ENCODE measurements around the gene PLAAT4. TPM values are rescaled to one million over a fixed set of nuclear protein-coding genes. Genes with fewer than 3 reads are reported as not detected.
"Not testable (repeated sequence)": the region's sequence is repeated elsewhere in the genome, so short reads cannot be mapped to it uniquely, and the experiment has no call there.

Gene PLAAT4
- total RNA-seq, 1 experiment from 2014 or later: 1.2 TPM

DNA sequence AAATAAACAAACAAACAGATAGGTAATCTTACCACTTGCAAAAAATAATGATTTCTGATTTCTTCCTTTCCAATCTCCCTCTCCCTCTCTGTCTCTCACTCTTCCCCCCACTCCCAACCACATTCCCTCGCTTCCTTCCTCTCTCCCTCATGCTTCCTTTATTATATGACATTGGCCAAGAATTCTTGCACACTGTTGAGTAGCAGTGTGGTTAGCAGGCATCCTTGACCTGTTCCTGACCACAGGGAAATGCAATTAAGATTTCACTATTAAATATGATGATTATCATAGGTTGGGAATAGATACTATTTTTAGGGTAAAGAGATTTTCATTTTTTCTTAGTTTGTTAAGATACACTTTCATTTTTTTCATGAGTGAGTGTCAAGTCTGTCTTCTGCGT lies 14.7 kb upstream of the PLAAT4 start:
- H3K4me1 Mint-ChIP-seq (ENCODE audit: low read depth, unreplicated experiment): peaks cover 18% of the 10 kb centered on the region
- intact Hi-C loops (cut with micrococcal nuclease; ENCODE audit: unreplicated experiment): no loop called here
- ChIA-PET POLR2A (no interaction called here), CTCF (no interaction called here)
- H3K4me3 ChIP-seq (ENCODE audit: low read depth, low read length): no peak overlapping the region
- TF ChIP-seq CTCF (IDR thresholded peaks at IDR 0.05; ENCODE audit: insufficient read depth in 1 of 2, low read depth in 1 of 2, low read length in 1 of 2, severe bottlenecking in 1 of 2, unreplicated experiment in 1 of 2): no peak
- DNase-seq: no peak
- no TSS peak for BruUV-seq (replicated peaks)
- no peaks in the 10 kb centered on the region for H3K27me3 ChIP-seq (replicated peaks; ENCODE audit: control insufficient read depth, insufficient read depth, low read length)
- H3K27me3 Mint-ChIP-seq (ENCODE audit: insufficient read depth, unreplicated experiment): no peaks in the 10 kb centered on the region
- peaks cover 36% of the 10 kb centered on the region for H3K9me3 ChIP-seq
- H3K36me3 Mint-ChIP-seq (ENCODE audit: insufficient read depth, unreplicated experiment): peaks cover 14% of the 10 kb centered on the region
- no peak overlapping the region for H3K27ac Mint-ChIP-seq (ENCODE audit: unreplicated experiment)
- H3K4me1 ChIP-seq: peaks cover 34% of the 10 kb centered on the region
- no peaks in the 10 kb centered on the region for H3K36me3 ChIP-seq (ENCODE audit: control insufficient read depth, insufficient read depth, low read length)
- H3K9me3 Mint-ChIP-seq (ENCODE audit: unreplicated experiment): peaks cover 46% of the 10 kb centered on the region
- no peak overlapping the region for H3K4me3 Mint-ChIP-seq (ENCODE audit: unreplicated experiment)

- Histone ChIP-seq H3K4me1 (peaks cover 40% of the 10 kb centered on the region), H3K4me3 (ENCODE audit: low read depth, low read length) (no peak overlapping the region), H3K27me3 (replicated peaks; ENCODE audit: control insufficient read depth, insufficient read depth, low read length) (no peaks in the 10 kb centered on the region), H3K36me3 (ENCODE audit: control insufficient read depth, insufficient read depth, low read length) (no peaks in the 10 kb centered on the region), H3K9me3 (peaks cover 36% of the 10 kb centered on the region)
- POLR2A ChIA-PET: no interaction called here
- peaks cover 23% of the 10 kb centered on the region for H3K4me1 Mint-ChIP-seq (ENCODE audit: low read depth, unreplicated experiment)
- peak overlapping the region; percentile 86 for H3K27ac Mint-ChIP-seq (ENCODE audit: unreplicated experiment)
- peaks cover 46% of the 10 kb centered on the region for H3K9me3 Mint-ChIP-seq (ENCODE audit: unreplicated experiment)
- H3K36me3 Mint-ChIP-seq (ENCODE audit: insufficient read depth, unreplicated experiment): peaks cover 24% of the 10 kb centered on the region
- DNase-seq: peak; percentile 60 to 82
- BruUV-seq (replicated peaks): no TSS peak
- intact Hi-C loops (cut with micrococcal nuclease; ENCODE audit: unreplicated experiment): no loop called here
- no peaks in the 10 kb centered on the region for H3K27me3 Mint-ChIP-seq (ENCODE audit: insufficient read depth, unreplicated experiment)
- CTCF ChIA-PET: interaction anchor here (0.9 kb wide), 1 partner anchor 777 kb away, joined by 3 read pairs; no protein-coding TSS in a partner anchor
- TF ChIP-seq CTCF (IDR thresholded peaks at IDR 0.05; ENCODE audit: insufficient read depth in 1 of 2, low read depth in 1 of 2, low read length in 1 of 2, severe bottlenecking in 1 of 2, unreplicated experiment in 1 of 2): no peak
- H3K4me3 Mint-ChIP-seq (ENCODE audit: unreplicated experiment): peak overlapping the region; percentile 23
These were observed 13.5 kb upstream of the PLAAT4 start for GRCh38 chr11:63523151-63523550.

DNA sequence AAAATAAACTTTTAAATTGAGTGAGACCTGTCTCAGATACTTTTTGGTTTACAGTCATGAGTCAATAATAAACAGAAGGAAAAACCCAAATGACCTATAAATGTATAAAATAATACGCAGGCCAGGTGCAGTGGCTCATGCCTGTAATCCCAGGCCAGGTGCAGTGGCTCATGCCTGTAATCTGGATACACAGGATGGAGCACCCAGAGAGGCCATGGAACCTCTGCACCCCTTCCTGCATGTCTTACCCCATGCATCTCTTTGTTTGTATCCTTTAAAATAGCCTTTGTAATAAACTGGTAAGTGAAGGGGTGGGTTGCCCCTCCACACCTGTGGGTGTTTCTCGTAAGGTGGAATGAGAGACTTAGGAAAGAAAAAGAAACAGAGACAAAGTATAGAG lies 8.9 kb upstream of the PLAAT4 start:
- Mint-ChIP-seq H3K36me3 (ENCODE audit: insufficient read depth, unreplicated experiment) (peaks cover 24% of the 10 kb centered on the region), H3K4me1 (ENCODE audit: low read depth, unreplicated experiment) (peaks cover 45% of the 10 kb centered on the region), H3K4me3 (ENCODE audit: unreplicated experiment) (peak overlapping the region; percentile 72), H3K27me3 (ENCODE audit: insufficient read depth, unreplicated experiment) (no peaks in the 10 kb centered on the region), H3K9me3 (ENCODE audit: unreplicated experiment) (peaks cover 12% of the 10 kb centered on the region), H3K27ac (ENCODE audit: unreplicated experiment) (peak overlapping the region; percentile 98)
- no peak for TF ChIP-seq CTCF (IDR thresholded peaks at IDR 0.05; ENCODE audit: insufficient read depth in 1 of 2, low read depth in 1 of 2, low read length in 1 of 2, severe bottlenecking in 1 of 2, unreplicated experiment in 1 of 2)
- peaks cover 61% of the 10 kb centered on the region for H3K4me1 ChIP-seq
- H3K27me3 ChIP-seq (replicated peaks; ENCODE audit: control insufficient read depth, insufficient read depth, low read length): no peaks in the 10 kb centered on the region
- H3K36me3 ChIP-seq (ENCODE audit: control insufficient read depth, insufficient read depth, low read length): no peaks in the 10 kb centered on the region
- H3K9me3 ChIP-seq: peaks cover 20% of the 10 kb centered on the region
- peak in 1 of 2 experiments; percentile 26 for DNase-seq
- peak overlapping the region; percentile 45 for H3K4me3 ChIP-seq (ENCODE audit: low read depth, low read length)
- intact Hi-C loops (cut with micrococcal nuclease; ENCODE audit: unreplicated experiment): loop anchor here (5.0 kb wide), 1 partner anchor 95 kb away; no protein-coding TSS in a partner anchor
- ChIA-PET CTCF (no interaction called here), POLR2A (no interaction called here)
- no TSS peak for BruUV-seq (replicated peaks)

GRCh38 chr11:63528156-63528555 lies 8.5 kb upstream of the PLAAT4 start:
- BruUV-seq (replicated peaks): TSS peak; percentile 29
- H3K27me3 ChIP-seq (replicated peaks; ENCODE audit: control insufficient read depth, insufficient read depth, low read length); H3K36me3 ChIP-seq (ENCODE audit: control insufficient read depth, insufficient read depth, low read length); H3K9me3 Mint-ChIP-seq (ENCODE audit: unreplicated experiment); POLR2A ChIA-PET; H3K27me3 Mint-ChIP-seq (ENCODE audit: insufficient read depth, unreplicated experiment); CTCF ChIA-PET: not testable (repeated sequence)
- Mint-ChIP-seq H3K27ac (ENCODE audit: unreplicated experiment) (peak overlapping the region; percentile 98), H3K36me3 (ENCODE audit: insufficient read depth, unreplicated experiment) (peaks cover 21% of the 10 kb centered on the region), H3K4me3 (ENCODE audit: unreplicated experiment) (peak overlapping the region; percentile 72), H3K4me1 (ENCODE audit: low read depth, unreplicated experiment) (peaks cover 44% of the 10 kb centered on the region)
- Histone ChIP-seq H3K4me1 (peaks cover 61% of the 10 kb centered on the region), H3K4me3 (ENCODE audit: low read depth, low read length) (peak overlapping the region; percentile 45), H3K9me3 (peaks cover 15% of the 10 kb centered on the region)
- DNase-seq: peak; percentile 73 to 84
- intact Hi-C loops (cut with micrococcal nuclease; ENCODE audit: unreplicated experiment): loop anchor here (5.0 kb wide), 1 partner anchor 94 kb away; no protein-coding TSS in a partner anchor

GRCh38 chr11:63528729-63529278 lies 7.8 kb upstream of the PLAAT4 start:
- peak overlapping the region; percentile 99 for H3K27ac Mint-ChIP-seq (ENCODE audit: unreplicated experiment)
- H3K9me3 ChIP-seq; H3K9me3 Mint-ChIP-seq (ENCODE audit: unreplicated experiment); H3K36me3 ChIP-seq (ENCODE audit: control insufficient read depth, insufficient read depth, low read length); H3K27me3 ChIP-seq (replicated peaks; ENCODE audit: control insufficient read depth, insufficient read depth, low read length); H3K27me3 Mint-ChIP-seq (ENCODE audit: insufficient read depth, unreplicated experiment); CTCF ChIA-PET: not testable (repeated sequence)
- BruUV-seq (replicated peaks): TSS peak; percentile 77
- peak overlapping the region; percentile 78 for H3K4me3 Mint-ChIP-seq (ENCODE audit: unreplicated experiment)
- peak in 1 of 2 experiments; percentile 30 for DNase-seq
- intact Hi-C loops (cut with micrococcal nuclease; ENCODE audit: unreplicated experiment): loop anchor here (5.0 kb wide), 1 partner anchor 93 kb away; no protein-coding TSS in a partner anchor
- H3K4me1 Mint-ChIP-seq (ENCODE audit: low read depth, unreplicated experiment): peaks cover 48% of the 10 kb centered on the region
- peaks cover 61% of the 10 kb centered on the region for H3K4me1 ChIP-seq
- POLR2A ChIA-PET: interaction anchor here (1.1 kb wide), 1 partner anchor 144 kb away, joined by 5 read pairs; no protein-coding TSS in a partner anchor
- peaks cover 14% of the 10 kb centered on the region for H3K36me3 Mint-ChIP-seq (ENCODE audit: insufficient read depth, unreplicated experiment)
- peak overlapping the region; percentile 6 for H3K4me3 ChIP-seq (ENCODE audit: low read depth, low read length)
